SH-SY5Y (cell line): ENCODE data around the gene TP53BP1.
A peak's percentile ranks its signal among the peaks of the same experiment; 100 is the strongest.

Source experiments
- GATA2 ChIP-seq: IDR thresholded peaks from 2 replicates; pipeline ENCODE4 v1.6.1; 2011; ENCODE audit warnings: mild to moderate bottlenecking, low read depth, low read length
- GATA3 ChIP-seq: IDR thresholded peaks from 2 replicates; pipeline ENCODE4 v1.6.1; 2011; ENCODE audit warnings: low read depth, mild to moderate bottlenecking, low read length, moderate library complexity

TP53BP1 gene

DNA sequence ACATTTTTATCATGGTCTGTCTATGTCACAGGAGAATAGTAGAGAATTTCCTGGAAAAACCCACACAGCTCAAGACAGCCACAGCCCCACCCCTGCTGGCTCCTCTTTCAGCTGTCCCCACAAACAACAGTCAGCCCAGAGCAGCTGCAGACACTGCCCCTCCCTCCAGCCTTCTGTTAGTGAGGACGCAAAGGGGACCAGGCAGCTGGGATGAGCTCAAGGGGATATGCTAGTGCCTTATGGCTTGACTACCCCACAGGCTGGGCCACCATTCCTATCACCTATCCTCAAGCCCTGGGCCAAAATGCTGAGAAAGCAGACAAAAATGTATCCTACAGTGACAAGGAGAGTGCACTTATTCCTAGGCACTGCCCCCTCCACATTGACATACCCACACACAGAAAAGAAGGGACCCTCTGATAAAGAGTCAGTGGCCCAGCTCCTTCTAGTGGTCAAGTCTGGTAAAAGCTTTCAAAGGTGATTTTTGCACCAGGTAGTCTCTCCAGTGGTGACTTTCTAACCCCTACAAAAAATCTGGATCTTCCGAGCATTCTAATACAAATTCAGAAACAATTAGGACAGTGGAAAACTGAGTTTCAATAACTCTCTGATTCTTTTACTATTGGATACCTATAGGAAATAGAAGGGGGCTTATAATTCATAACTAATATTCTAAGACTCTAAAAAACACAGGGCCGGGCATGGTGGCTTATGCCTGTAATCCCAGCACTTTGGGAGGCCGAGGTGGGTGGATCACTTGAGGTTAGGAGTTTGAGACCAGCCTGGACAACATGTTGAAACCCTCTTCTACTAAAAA, 21.5 kb upstream of the TP53BP1 start:
- TF ChIP-seq GATA3: no peak
- TF ChIP-seq GATA2: no peak

GRCh38 chr15:43513550-43513949, 20.6 kb upstream of the TP53BP1 start:
- TF ChIP-seq GATA2 (no peak), GATA3 (no peak)

- TF ChIP-seq GATA3 (no peak), GATA2 (no peak)
Observed at GRCh38 chr15:43511012-43511885, 18.3 kb upstream of the TP53BP1 start.

GRCh38 chr15:43510200-43511011, 17.4 kb upstream of the TP53BP1 start:
- TF ChIP-seq GATA3: no peak; the same call in 1 of the 2 replicates
- TF ChIP-seq GATA2: peak; percentile 93

GRCh38 chr15:43509660-43510199, 16.8 kb upstream of the TP53BP1 start:
- TF ChIP-seq GATA3 (no peak), GATA2 (no peak)

DNA sequence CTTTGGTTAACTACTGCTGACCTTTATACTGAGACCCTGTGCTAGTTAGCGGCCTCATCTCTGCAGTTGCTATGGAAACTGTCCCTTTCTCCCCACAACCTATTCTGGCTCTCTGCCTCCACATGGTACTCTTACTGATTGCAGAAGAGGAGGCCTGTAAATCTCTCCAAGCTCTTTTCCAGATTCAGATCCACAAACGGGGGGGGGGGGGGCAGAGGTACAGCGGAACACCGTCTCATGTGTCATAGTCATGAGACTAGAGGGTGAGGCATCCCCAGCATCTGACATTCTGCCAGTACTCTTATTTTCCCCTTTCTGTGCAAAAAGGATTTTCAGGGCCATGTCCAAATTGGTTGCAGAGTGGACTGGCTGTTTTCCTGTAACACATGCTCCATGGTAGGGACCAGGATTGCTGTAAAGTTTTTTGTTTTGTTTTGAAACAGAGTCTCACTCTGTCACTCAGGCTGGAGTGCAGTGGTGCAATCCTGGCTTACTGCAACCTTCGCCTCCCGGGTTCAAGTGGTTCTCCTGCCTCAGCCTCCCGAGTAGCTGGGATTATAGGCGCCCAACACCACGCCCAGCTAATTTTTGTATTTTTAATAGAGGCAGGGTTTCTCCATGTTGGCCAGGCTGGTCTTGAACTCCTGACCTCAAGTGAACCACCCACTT, 16.2 kb upstream of the TP53BP1 start:
- no peak for TF ChIP-seq GATA3
- TF ChIP-seq GATA2: no peak

- no peak for TF ChIP-seq GATA2
- TF ChIP-seq GATA3: no peak
Observed at GRCh38 chr15:43508421-43508820, 15.5 kb upstream of the TP53BP1 start.

DNA sequence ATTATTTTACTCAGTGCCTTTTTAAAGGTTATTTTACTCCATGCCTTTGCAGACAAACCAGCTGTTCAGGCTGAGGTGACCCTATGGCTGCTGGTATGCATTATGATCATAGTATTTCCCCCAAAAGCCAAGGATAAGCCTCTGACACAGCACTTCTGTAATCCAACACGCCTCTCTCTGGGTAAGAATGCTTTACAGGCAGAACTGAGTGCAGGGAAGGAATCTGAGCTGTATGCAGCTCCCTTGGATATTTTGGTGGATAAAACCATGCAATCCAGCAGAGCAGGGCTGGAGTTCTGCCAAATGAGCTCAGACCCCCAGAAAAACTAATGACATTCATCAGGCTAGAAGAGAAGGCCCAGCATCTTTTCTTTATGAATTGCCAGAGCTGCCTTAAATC, 12.8 kb upstream of the TP53BP1 start:
- TF ChIP-seq GATA3 (no peak), GATA2 (no peak)

GRCh38 chr15:43499635-43500034, 6.7 kb upstream of the TP53BP1 start:
- TF ChIP-seq GATA3: no peak
- no peak for TF ChIP-seq GATA2

DNA sequence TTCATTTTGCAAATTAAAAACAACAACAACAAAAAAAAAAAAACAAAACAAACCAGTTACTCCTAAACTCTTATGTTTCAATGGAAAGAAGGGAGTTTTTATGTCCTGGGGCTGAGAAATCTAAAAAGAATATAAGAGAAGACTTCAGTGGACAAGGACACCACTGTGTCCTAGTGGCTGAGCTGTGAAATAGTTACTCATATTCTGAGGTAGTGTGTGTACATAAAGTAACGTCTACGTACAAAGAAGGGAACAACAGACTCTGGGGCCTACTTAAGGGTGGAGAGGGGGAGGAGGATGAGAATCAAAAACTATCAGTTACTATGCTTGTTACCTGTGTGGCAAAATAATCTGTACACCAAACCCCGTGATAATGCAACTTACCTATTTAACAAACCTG, 6.0 kb upstream of the TP53BP1 start:
- TF ChIP-seq GATA3 (no peak), GATA2 (no peak)

DNA sequence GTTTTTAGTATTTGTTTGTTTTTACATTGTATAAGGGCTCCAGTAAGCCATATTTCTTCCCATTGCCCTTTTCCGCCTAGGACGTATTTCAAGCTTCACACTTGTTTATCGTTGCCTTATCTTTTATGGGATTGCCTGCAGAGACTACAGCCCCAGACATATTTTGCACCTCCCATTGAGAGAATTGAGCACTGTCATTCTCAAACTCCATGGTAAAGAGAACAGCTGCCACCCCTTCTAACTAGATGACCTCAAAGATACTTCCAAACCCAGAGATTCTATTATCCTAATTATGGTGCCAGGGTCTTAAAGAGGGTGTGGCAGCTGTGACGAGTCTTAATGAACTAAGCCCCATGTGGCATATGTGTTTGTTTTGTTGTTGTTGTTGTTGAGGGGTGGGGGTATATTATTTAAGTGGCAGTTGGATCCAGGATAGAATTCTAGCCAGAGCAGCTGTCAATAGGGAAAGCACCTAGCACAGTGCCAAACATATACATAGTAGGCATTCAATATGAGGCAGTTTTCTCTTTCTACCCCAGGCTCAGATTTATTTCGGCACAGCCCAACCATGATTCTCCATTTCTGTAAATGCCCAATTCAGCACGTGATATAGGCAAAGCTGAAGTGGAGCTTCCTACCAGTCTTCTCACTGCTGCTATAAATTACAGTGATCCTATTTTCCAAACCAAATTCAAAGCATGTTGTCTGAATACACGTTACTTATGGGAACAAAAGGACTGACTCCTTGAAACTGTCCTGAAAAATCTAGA, 932 bp upstream of the TP53BP1 start:
- no peak for TF ChIP-seq GATA3
- no peak for TF ChIP-seq GATA2

GRCh38 chr15:43492266-43492665, 690 bp downstream of the TP53BP1 start:
- TF ChIP-seq GATA3: no peak

DNA sequence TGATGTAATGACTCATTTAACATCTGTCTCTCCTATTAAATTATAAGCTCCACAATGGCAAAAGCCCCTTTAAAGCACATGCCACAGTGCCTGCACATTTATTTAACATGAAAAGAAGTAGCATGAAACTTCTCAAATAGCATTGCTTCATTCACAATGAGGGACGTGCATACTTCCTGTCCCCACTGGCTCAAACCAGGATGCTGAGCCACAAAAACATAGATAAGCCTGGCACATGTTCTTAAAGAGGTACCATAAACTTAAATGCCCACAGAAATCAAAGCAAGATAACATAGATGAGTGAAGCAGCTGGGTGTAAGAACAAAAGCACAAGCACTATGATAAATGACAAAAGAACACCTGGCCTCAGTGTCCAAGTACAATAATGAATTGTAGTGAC, 3.8 kb downstream of the TP53BP1 start:
- TF ChIP-seq GATA3 (no peak), GATA2 (no peak)
